HFFc6 (cell line): ENCODE data around the gene UQCR11. TPM values are rescaled to one million over a fixed set of nuclear protein-coding genes. Genes with fewer than 3 reads are reported as not detected.

Experiments
- DNase-seq: peaks from one replicate; pipeline ENCODE4 v3.0.0-alpha.2; 2018
- H3K27ac Mint-ChIP-seq: 2 replicates; pipeline ENCODE4 v1.8.0; 2020; ENCODE audit warnings: mild to moderate bottlenecking, mixed read lengths
- H3K27me3 Mint-ChIP-seq: 2 replicates; pipeline ENCODE4 v1.8.0; 2021; ENCODE audit warnings: mild to moderate bottlenecking, moderate library complexity, mixed read lengths; ENCODE audit not compliant: insufficient read depth
- H3K36me3 Mint-ChIP-seq: 2 replicates; pipeline ENCODE4 v1.8.0; 2021; ENCODE audit warnings: low read depth, mixed read lengths
- H3K4me1 Mint-ChIP-seq: 2 replicates; pipeline ENCODE4 v1.8.0; 2020; ENCODE audit warnings: low read depth, mixed read lengths
- H3K4me3 Mint-ChIP-seq: 2 replicates; pipeline ENCODE4 v1.8.0; 2020; ENCODE audit warnings: mild to moderate bottlenecking, moderate library complexity, mixed read lengths
- H3K9me3 Mint-ChIP-seq: 2 replicates; pipeline ENCODE4 v1.8.0; 2020; ENCODE audit warnings: mild to moderate bottlenecking, mixed read lengths
- total RNA-seq, 6 experiments: library from RNA; stranded (reverse); fragmentation: NEBNext Ultra II Directional; extraction: Animal tissue kit (Norgen Biotek cat#: 25700); gene quantifications; 2 replicates in 1 of 6; 3 replicates in 5 of 6; pipeline ENCODE4 v1.2.3, GENCODE V29; 2021
- TF ChIP-seq, protein P1 (sequence below): fragments of 200-600 bp; sonication (generic); IDR thresholded peaks from 2 replicates; pipeline ENCODE4 v1.5.0; 2021; ENCODE audit warnings: antibody characterized with exemption, mild to moderate bottlenecking

UQCR11 gene
- total RNA-seq, 6 experiments from 2014 or later: 178 to 319 (median 252) TPM

DNA sequence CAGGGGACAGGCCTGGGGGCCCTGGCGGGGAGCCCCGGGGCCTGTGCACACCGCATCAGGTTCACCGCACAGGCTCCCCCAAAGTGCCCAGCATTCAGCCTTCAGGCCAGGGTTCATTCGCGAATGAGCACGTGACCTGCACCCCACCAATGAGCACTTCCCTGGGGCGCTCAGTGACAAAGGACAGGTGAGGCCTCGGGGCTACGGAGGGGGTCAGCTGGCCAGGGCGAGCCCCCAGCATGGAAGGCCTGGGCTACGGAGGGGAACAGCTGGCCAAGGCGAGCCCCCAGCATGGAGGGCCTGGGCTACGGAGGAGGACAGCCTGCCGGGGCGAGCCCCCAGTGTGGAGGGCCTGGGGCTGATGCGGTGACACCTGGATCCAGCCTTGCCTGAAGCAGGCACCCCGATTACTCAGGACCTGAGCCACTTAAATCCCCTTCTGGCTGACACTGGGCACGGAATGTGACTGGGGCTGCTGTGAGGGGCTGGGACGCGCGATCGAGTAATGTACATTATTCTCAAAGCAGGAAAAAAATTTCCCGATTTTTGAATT, 24.1 kb upstream of the UQCR11 start:
- Mint-ChIP-seq H3K4me1 (no peaks in the 10 kb centered on the region), H3K9me3 (no peaks in the 10 kb centered on the region), H3K27me3 (no peaks in the 10 kb centered on the region), H3K4me3 (no peak overlapping the region), H3K27ac (no peak overlapping the region), H3K36me3 (peaks cover 5% of the 10 kb centered on the region; the same call in 1 of the 2 replicates)
- no peak for DNase-seq
- TF ChIP-seq, protein P1, sequence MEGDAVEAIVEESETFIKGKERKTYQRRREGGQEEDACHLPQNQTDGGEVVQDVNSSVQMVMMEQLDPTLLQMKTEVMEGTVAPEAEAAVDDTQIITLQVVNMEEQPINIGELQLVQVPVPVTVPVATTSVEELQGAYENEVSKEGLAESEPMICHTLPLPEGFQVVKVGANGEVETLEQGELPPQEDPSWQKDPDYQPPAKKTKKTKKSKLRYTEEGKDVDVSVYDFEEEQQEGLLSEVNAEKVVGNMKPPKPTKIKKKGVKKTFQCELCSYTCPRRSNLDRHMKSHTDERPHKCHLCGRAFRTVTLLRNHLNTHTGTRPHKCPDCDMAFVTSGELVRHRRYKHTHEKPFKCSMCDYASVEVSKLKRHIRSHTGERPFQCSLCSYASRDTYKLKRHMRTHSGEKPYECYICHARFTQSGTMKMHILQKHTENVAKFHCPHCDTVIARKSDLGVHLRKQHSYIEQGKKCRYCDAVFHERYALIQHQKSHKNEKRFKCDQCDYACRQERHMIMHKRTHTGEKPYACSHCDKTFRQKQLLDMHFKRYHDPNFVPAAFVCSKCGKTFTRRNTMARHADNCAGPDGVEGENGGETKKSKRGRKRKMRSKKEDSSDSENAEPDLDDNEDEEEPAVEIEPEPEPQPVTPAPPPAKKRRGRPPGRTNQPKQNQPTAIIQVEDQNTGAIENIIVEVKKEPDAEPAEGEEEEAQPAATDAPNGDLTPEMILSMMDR: no peak

DNA sequence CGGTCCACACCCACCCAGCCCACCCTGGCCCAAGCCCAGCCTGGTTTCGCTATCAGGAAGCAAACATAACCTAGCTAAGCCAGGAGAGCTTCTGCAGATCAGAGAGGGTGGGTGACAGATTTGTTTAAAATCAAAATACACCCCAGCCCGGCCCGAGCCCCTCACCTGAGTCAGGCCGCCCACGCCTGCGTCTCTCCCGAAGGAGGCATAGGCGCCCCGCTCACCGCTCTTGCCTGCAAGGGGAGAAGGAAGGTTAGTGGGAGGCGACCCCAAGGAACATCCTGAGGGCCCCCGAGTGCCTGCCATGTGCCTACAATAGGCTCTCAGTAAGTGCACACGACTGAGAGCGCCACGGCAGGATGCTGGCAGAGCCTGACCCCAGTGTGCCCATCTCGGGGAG, 21.9 kb upstream of the UQCR11 start:
- no peaks in the 10 kb centered on the region for H3K9me3 Mint-ChIP-seq
- no peak overlapping the region for H3K27ac Mint-ChIP-seq
- no peaks in the 10 kb centered on the region for H3K4me1 Mint-ChIP-seq
- H3K36me3 Mint-ChIP-seq: peaks cover 8% of the 10 kb centered on the region; the same call in 1 of the 2 replicates
- no peak for DNase-seq
- TF ChIP-seq, protein P1: no peak
- H3K27me3 Mint-ChIP-seq: no peaks in the 10 kb centered on the region
- H3K4me3 Mint-ChIP-seq: no peak overlapping the region

DNA sequence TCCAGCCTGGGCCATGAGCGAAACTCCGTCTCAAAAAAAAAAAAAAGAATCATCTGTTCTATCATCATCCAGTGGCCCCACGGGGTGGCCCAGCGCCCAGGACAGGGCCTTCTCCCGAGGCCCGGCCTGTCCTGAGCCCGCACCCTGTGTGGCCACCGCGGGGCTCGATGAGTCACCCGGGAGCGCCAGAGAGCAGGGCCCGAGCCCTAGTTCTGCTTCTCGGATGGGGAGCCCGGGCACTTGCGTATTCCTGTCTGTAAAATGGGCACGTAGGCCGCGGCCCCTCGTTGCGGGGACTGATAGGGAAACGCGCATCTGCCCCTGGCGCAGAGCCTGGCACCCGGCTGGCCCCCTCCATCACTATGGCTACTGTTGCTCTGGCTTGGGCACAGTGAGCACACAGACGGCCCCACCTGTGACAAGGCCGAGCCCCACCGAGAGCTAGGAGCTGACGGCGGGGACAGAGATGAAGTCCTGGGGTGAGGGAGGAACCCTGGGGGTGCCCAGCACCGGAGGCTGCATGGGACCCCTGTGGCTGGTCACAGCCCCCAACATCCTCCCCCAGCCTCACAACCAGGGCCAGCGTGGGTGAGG, 21.3 kb upstream of the UQCR11 start:
- DNase-seq: no peak
- H3K27me3 Mint-ChIP-seq: no peaks in the 10 kb centered on the region
- H3K36me3 Mint-ChIP-seq: peaks cover 8% of the 10 kb centered on the region; the same call in 1 of the 2 replicates
- TF ChIP-seq, protein P1: no peak
- no peak overlapping the region for H3K4me3 Mint-ChIP-seq
- no peak overlapping the region for H3K27ac Mint-ChIP-seq
- no peaks in the 10 kb centered on the region for H3K4me1 Mint-ChIP-seq
- no peaks in the 10 kb centered on the region for H3K9me3 Mint-ChIP-seq

DNA sequence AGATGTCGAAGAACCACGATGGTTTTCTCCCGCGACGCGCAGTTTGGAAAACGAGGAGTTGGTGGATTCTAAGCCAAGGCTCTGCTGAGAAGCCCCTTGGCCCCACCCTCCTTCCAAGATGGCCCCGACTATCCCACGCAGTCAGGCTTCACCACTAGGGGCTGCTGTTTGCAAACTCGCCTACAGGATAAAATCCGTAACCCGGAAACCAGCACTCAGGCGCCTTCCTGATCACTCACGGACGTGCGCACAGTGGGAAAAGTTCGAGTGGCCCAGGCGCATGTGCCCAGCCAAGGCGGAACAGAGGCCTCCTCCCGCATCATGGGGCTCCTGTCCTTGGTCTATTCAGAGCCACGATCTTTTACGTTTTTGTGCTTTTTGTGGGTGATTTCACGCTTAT, 19.2 kb upstream of the UQCR11 start:
- Mint-ChIP-seq H3K36me3 (peaks cover 8% of the 10 kb centered on the region; the same call in 1 of the 2 replicates), H3K9me3 (no peaks in the 10 kb centered on the region), H3K27me3 (no peaks in the 10 kb centered on the region), H3K27ac (no peak overlapping the region), H3K4me1 (no peaks in the 10 kb centered on the region), H3K4me3 (no peak overlapping the region)
- DNase-seq: no peak
- TF ChIP-seq, protein P1: peak; percentile 77

DNA sequence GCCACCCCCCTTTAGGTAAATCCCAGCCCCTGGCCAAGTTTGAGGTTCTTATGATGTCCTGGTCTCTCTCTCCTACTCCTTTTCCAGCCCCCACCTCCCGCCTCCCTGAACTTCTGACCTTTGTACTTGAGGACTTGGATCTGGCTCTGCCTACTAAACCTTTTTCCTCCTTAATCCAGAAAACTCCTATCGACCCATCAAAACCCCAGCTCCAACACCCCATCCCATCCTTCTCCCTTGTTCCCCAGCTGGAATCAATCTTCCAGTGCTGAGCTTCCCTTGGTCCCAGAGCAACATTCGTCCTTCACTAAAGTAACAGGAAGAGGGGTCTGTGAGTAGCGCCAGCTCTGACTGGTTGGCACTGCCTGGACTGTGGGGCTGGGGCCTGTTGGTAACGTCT, 17.3 kb upstream of the UQCR11 start:
- no peak for DNase-seq
- no peaks in the 10 kb centered on the region; the same call in 1 of the 2 replicates for H3K4me1 Mint-ChIP-seq
- H3K9me3 Mint-ChIP-seq: no peaks in the 10 kb centered on the region
- no peak overlapping the region for H3K27ac Mint-ChIP-seq
- no peak overlapping the region for H3K4me3 Mint-ChIP-seq
- TF ChIP-seq, protein P1: no peak
- H3K27me3 Mint-ChIP-seq: no peaks in the 10 kb centered on the region
- H3K36me3 Mint-ChIP-seq: peaks cover 8% of the 10 kb centered on the region; the same call in 1 of the 2 replicates
